Stimulated activated CD8-positive, alpha-beta memory T cell treated with anti-CD3 and anti-CD28 coated beads, Interleukin-7, amount 100 ng/mL, for 48 hours (primary cell): ENCODE results near the gene PROCR.
"Not testable (repeated sequence)": the region's sequence is repeated elsewhere in the genome, so short reads cannot be mapped to it uniquely, and the experiment has no call there.

Experiments
- DNase-seq, 2 donors: peaks; one replicate each; pipeline ENCODE4 v3.0.0-alpha.2; 2020; ENCODE audit warnings: low read depth in 1 of 2; ENCODE audit errors: extremely low read depth in 1 of 2

The PROCR gene

DNA sequence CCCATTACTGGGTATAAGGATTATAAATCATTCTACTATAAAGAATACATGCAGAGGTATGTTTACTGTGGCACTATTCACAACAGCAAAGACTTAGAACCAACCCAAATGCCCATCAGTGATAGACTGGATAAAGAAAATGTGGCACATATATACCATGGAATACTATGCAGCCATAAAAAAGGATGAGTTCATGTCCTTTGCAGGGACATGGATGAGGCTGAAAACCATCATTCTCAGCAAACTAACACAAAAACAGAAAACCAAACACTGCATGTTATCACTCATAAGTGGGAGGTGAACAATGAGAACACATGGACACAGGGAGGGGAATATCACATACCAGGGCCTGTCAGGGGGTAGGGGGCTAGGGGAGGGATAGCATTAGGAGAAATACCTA, 7.3 kb upstream of the PROCR start:
- not testable (repeated sequence) for DNase-seq

DNA sequence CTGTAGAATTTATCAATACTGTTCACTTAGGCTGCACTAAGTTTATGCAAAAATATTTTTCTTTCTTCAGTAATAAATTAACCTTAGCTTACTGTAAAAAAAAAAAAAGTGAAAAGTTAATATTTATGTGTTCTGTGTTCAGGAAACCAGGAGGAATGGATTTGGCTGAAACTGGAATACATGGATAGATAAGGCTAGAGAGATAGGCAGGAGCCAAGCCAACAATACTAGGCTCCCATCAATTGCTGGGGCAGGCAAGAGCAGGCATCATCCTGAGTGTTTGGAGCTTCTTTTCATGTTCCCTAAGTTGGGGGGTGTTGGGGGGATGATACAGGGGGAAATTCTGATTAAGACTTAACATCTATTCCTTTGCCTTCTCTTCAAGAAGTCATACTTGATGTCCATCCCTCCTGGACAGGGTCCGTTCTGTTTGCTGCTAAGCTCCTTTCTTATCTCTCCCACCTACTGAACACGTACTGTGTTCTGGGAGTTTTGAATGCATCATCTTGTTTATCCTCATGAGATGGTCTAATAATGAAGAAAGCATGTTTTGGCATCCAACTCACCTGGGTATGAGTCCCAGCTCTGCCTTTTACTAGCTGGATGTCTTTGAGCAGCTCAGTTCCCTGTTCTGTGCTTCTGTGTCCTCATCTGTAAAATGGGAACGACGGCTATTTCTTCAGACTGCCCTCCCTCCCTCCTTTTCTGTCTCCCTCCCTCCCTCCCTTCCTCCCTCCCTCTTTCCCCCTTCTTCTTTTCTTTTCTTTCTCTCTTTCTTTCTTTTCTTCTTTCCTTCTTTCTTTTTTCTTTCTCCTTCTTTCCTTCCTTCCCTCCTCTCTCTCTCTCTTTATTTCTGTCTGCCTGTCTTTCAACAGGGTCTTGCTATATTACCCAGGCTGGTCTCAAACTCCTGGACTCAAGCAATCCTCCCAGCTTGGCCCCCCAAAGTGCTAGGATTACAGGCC, 6.4 kb upstream of the PROCR start:
- no peak for DNase-seq

DNA sequence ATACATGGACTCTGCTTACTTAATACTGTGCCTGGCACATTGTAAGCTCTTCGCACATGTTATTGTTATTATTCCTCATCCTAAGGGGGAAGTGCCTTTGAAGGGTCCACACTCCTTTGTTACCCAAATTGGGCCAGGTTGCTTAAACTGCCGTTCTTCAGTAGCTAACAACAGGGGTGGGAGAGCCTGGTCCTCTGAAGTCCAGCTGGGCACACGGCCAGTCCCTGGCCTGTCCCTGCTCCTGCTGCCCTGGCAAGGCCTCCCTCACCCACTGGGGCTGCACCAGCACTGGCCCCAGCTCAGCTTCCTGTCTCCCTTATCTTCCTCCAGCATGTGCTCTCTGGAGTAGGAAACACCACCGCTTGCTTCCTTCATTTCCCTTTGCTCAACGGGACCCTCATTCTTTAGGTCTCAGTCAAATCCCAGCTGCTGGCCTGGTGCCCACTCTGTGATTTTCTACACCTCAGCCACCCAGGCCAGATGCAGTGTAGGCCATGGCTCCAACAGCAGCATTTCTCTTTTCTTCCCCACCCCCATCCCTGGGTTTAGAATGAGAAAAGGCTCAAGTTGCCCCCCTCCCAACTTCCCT, 5.5 kb upstream of the PROCR start:
- DNase-seq, result no peak

DNA sequence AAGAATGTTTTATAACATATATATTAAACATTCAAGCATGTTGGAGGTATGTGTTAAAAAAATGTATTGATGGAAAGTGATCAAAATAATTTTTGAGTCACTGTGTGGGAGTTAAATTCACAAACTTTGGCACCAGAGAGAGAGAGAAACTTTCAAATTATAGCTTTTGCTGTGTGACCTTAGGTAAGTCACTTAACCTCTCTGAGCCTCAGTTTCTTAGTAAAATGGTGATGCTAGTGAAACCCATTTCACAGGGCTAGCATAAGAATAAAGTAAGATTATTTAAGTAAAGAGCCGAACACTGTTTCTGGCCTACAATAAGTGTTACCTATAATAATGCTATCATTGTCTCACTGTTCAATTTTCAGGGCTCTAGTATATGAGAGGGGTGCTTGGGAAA, 4.1 kb upstream of the PROCR start:
- no peak for DNase-seq

DNA sequence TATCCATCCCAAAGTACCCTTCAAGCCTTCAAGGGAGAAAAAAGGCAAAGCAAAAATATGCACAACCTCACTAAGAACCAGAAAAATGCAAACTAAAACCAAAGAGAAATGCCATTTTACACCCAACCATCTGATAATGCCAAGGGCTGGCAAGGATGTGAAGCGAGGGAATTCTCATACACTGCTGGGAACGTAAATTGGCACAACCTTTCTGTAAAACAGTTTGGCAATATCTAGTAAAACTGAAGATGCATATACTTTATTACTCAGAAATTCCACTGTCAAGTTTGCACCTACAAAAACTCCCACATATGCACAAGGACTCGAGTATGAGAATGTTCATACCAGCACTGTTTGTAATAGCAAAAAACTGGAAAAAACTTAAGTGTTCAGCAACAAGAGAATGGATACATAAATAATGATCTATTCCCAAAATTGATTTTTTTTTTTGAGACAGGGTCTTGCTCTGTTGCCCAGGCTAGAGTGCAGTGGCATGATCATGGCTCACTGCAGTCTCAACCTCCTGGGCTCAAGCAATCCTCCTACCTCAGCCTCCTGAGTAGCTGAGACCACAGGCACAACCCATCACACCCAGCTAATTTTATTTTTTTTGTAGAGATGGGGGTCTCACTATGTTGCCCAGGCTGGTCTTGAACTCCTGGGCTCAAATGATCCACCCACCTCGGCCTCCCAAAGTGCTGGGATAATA, 3.0 kb upstream of the PROCR start:
- not testable (repeated sequence) for DNase-seq

DNA sequence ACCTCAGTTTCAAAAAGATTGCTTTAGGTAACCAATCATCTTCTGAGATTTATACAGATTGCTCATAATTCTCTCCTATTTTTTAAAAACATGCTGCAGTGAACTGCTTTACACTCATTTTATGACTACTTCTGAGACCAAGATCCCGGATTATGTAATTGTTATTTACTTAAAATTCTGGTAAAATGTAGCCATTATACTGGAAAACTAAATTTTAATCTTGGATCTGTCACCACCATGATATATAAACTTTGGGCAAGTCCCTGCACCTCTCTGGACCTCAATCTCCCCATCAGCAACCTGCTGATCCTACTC, 477 bp upstream of the PROCR start:
- no peak for DNase-seq

DNA sequence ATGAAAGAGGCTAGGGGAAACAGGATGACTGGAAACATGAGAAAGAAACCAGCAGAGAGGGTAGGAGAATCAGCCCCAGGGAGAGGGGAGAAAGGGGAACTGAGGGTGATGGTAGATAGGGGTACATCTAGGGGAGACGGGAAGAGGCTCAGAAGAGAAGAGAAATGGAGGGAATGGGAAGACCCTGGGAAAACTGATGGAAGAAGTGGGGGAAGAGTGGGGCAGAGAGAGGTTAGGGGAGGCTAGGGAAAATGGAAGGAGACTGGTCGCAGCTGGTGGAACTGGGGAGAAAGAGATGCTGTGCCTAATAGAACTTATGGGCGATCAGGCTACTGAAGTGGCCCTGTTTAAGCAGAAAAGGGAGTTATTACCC, 548 bp downstream of the PROCR start:
- DNase-seq, result no peak

DNA sequence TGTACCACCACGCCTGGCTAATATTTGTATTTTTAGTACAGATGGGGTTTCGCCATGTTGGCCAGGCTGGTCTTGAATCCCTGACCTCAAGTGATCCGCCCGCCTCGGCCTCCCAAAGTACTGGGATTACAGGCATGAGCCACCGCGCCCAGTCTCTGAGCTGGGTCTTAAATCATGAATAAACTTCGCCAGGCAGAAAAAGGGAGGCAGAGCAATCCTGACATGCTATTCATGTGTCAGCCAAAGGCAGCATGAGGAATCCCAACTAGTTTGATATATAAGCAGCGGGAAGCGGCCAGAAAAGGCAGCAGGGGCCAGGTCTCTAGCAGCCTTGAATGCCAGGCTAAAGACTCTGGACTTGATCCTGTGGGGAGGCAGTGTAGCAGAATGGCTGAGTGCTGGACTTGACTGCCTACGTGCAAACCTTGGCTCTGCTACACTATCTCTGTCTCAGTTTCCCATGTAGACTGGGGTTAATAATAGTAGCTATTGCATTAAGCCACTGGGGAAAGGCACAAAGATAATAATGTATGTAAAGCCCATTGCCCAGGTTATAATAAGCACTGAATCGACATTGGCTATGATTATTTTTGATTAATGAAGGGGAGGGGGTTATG, 1.8 kb downstream of the PROCR start:
- DNase-seq, result no peak

DNA sequence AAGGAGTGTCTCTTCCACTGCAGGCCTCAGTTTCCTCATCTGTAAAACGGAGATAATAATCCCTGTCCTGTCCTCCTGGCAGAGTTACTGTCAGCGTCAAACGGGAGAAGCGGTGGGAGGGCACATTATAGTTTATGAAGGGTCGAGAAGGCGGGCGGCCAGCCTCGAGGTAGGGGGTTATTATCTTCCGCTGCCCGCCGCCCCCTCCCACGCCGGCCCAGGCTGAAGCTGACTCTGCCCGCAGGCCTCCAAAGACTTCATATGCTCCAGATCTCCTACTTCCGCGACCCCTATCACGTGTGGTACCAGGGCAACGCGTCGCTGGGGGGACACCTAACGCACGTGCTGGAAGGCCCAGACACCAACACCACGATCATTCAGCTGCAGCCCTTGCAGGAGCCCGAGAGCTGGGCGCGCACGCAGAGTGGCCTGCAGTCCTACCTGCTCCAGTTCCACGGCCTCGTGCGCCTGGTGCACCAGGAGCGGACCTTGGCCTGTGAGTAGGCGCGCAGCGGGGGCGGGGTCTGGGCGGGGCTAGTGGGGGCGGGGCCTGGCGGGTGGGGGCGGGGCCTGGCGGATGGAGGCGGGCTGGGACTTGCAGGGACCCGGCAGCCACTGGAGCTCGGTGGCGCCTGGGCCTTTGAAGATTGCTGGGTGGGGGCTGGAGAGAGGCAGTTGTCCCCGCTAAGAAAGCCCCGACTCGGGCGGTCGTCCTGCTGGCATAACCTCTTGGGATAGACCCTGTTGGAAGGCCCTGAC, 2.8 kb downstream of the PROCR start:
- DNase-seq, result no peak

DNA sequence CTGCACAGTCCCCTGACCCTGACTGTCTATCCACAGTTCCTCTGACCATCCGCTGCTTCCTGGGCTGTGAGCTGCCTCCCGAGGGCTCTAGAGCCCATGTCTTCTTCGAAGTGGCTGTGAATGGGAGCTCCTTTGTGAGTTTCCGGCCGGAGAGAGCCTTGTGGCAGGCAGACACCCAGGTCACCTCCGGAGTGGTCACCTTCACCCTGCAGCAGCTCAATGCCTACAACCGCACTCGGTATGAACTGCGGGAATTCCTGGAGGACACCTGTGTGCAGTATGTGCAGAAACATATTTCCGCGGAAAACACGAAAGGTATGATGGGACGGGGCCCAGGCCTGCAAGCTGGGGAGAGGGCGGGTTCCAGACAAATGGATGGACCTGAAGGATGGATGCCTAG, 4.3 kb downstream of the PROCR start:
- DNase-seq, result no peak

DNA sequence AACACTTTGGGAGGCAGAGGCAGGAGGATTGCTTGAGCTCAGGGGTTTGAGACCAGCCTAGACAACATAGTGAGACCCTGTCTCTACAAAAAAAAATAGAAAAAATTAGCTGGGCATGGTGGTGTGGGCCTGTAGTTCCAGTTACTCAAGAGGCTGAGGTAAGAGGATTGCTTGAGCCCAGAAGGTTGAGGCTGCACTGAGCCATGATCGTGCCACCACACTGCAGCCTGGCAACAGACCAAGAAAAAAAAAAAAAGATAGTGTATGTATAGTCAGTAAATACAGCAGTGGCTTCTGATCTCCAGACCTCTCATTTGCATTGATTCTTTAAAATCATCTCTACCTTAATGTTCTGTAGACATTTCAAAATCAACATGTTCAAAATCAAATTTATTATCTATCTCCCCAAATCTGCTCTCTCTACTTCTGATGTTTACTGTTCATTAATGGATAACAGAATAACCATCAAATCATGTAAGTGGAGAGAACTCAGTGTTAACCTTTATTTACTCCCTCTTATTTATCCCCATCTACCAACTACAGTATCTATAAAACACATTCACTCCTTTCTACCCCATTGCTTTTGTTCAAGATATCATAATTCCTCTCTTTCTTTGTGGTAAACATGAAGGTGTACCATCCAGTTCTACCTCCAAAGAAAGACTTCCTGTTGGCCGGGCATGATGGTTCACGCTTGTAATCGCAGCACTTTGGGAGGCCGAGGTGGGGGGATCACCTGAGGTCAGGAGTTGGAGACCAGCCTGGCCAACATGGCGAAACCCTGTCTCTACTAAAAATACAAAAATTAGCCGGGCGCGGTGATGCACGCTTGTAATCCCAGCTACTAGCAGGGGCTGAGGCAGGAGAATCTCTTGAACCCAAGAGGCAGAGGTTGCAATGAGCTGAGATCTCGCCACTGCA, 7.7 kb downstream of the PROCR start:
- DNase-seq, result no peak

DNA sequence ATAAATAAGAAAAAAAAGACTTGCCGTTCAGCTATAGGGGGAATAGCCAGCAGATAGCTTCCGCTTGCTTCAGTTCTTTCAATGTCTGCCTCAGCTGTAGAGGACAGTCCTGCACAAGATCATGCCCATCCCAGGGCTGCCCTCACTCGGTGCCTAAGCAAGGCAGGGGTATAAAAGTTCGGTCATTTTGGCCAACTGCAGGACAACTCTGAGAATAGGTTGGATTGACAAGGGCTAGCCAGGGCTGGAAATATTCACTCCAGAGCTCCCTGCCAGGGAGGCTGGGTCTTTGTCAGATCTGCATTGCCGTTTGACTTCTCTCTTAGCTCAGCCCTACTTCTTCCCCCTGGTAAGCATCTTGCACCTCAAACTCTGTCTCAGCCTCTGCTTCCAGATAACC, 8.4 kb downstream of the PROCR start:
- no peak for DNase-seq

DNA sequence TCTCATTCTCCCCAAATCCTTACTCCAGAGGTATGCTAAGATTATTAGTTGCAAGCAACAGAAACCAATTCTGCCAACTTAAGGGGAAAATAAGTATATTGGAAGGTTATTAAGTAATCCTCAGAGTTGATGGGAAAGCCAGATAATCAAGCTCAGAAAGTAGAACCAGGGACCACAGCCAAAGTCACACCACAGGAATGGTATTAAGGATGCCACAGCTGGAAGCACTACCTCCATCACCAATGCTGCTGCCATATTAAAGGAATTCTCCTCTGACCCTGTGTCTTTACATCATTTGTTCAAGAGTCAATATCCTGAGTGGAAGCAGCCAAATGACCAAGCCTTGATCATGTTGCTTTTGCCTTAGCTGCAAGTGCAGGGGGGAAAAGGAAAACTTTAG, 9.9 kb downstream of the PROCR start:
- no peak for DNase-seq

DNA sequence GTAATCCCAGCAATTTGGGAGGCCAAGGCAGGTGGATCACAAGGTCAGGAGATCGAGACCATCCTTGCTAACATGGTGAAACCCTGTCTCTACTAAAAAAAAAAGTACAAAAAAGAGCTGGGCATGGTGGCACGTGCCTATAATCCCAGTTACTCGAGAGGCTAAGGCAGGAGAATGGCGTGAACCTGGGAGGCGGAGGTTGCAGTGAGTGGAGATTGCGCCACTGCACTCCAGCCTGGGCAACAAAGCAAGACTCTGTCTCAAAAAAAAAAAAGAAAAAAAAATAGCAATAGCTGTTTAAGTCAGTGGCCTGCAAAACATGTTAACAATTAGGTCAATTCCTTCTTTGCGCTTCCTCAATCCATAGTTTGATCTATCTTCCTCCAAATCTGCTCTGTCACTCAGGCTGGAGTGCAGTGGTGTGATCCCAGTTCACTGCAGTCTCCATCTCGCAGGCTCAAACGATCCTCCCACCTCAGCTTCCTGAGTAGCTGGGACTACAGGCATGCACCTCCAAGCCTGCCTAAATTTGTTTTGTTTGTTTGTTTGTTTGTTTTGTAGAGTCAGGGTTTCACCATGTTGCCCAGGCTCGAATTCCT, 14.9 kb downstream of the PROCR start:
- not testable (repeated sequence) for DNase-seq

DNA sequence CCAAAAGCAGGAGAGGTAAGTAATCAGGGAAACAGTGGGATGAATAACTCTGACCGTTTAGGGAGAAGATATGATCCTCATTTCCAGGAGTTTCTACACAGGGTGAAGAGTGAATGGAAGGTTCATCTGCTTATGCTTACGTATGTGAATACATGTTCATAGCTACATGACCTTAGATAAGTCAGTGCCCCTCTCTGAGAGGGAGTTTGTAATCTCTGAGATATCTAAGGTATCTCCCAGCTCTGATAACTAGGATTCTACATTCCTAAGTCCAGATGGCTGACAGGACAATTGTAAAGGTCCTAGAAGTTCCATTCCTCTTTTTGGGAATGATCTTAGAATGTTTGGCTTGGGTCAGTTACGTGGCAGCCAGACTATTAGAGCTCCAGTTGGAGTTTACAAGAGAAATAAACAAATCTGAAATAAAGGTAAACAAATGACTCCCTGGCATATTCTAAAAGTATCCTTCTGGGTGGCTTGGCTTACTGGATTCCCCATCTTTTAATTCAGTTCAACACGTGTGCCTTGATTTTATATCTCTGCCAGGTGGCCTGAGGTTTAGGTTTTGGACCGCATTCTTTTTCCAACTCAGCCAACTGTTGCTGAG, 15.8 kb downstream of the PROCR start:
- no peak for DNase-seq

DNA sequence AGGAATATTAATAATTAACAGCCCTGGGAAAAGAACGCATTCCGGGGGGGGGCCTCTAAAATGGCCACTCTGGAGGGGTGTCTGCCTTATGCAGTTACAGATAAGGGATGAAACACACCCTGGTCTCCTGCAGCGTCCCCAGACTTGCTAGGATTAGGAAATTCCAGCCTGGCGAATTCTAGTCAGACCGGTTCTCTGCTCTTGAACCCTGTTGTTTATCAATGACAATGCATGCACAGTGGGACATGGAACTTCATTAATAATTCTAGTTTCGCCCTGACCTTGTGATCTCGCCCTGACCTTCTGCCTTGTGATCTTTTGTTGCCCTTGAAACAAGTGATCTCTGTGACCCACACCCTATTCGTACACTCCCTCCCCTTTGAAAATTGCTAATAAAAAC, 17.4 kb downstream of the PROCR start:
- not testable (repeated sequence) for DNase-seq

DNA sequence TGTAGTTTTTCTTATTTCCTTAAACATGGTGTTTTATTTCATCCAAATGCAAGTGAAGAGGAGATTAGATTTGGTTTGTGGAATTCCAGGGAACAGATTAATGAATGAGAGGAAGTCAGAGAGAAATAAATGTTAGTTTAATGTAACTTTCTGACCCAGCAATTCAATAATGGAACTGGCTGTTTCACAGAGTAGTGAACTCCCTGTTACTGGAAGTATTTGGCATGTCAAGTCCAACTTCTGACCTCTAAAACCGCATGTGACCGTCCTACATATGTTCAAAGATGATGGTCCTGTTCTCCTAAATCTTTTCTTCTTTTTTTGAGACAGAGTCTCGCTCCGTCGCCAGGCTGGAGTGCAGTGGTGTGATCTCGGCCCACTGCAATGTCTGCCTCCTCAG, 18.7 kb downstream of the PROCR start:
- DNase-seq, result no peak

DNA sequence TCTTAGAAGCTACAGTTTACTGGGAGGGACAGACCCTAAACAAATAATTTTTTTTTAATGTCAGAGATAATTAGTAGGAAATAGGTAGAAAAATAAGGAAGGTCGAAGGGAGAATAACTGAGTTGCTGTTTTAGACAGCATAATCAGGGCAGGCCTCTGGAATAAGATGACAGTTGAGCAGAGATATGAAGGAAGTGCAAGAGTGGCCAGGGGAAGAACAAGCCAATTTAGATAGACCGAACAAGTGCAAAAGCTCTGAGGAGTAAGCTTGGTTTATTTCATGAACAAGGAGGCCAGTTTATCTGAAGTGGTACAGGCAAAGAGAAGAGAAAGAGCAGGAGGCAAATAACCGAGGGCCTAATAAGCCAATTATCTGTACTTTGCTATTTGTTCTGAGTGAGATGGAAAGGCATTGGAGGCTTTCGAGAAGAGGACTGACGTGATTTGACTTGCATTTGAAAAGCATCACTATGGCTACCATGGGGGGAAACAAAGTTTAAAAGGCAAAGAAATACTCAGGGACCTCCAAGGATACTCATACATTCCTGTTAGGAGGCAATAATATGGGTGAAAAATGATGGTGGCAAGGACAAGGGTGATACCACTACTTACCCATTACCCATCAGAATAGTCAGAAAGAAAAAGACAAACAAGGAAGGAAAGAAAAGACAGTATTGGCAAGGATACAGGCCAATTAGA, 19.7 kb downstream of the PROCR start:
- no peak for DNase-seq
